HepG2 (cell line): ENCODE measurements around the gene CS. TPM values are rescaled to one million over a fixed set of nuclear protein-coding genes. Genes with fewer than 3 reads are reported as not detected.

Experiments
- ATAC-seq: fragments of 200-7000 bp; cut with Tn5 transposase; 3 replicates; pipeline ENCODE4 v1.9.1; 2020; ENCODE audit warnings: mild to moderate bottlenecking, moderate library complexity
- BruUV-seq: library from RNA; stranded (reverse); fragments of 400-500 nt; replicated peaks from 2 replicates; lab custom pipeline; 2021; lab: Mats Ljungman, UMichigan
- CTCF ChIA-PET: fragments of 300-600 bp; formaldehyde crosslinking; extraction: SDS; loops from one replicate; lab custom pipeline; 2021; ENCODE audit warnings: low total read pairs, inconsistent platforms, low intra/inter-chr PET ratio; lab: Yijun Ruan, JAX
- POLR2A ChIA-PET: fragments of 350-600 bp; sonication (Branson Sonifier 250); formaldehyde crosslinking; loops from one replicate; lab custom pipeline; 2020; ENCODE audit warnings: antibody characterized with exemption, inconsistent platforms; lab: Yijun Ruan, JAX
- DNase-seq: peaks from one replicate; pipeline ENCODE4 v3.0.0-alpha.2; 2015; ENCODE audit warnings: low spot score
- FAIRE-seq: peaks from 3 replicates; lab custom pipeline; 2011; peaks lifted over from hg19 to GRCh38; lab: Jason Lieb, UNC
- H2AFZ ChIP-seq: one replicate; pipeline ENCODE4 v1.6.1; 2011; ENCODE audit warnings: low read length, inconsistent platforms
- H3K27ac ChIP-seq: fragments of 300-600 bp; 3 replicates; pipeline ENCODE4 v1.8.0; 2011; ENCODE audit warnings: mixed run types, mild to moderate bottlenecking, mixed read lengths, low read length, inconsistent platforms; ENCODE audit not compliant: insufficient read depth; ENCODE audit errors: extremely low read length
- H3K27me3 ChIP-seq, 2 experiments: fragments of 200-600 bp in 1 of 2; 2 replicates in 1 of 2; 3 replicates in 1 of 2; pipeline versions ENCODE4 v1.6.0 to v1.8.0; 2011; ENCODE audit warnings: low read length in 2 of 2, mild to moderate bottlenecking in 2 of 2, moderate library complexity in 2 of 2, inconsistent platforms in 1 of 2; ENCODE audit not compliant: insufficient read depth in 2 of 2, control insufficient read depth in 1 of 2
- H3K36me3 ChIP-seq, 2 experiments: fragments of 200-600 bp in 1 of 2; replicated peaks in 1 of 2; 2 replicates in 1 of 2; 3 replicates in 1 of 2; pipeline versions ENCODE4 v1.5.1 to v1.8.0; 2011; ENCODE audit warnings: low read length in 2 of 2, inconsistent platforms in 1 of 2; ENCODE audit not compliant: insufficient read depth in 2 of 2, control insufficient read depth in 1 of 2
- H3K4me1 ChIP-seq: 2 replicates; pipeline ENCODE4 v1.5.1; 2012; ENCODE audit warnings: low read length, inconsistent platforms; ENCODE audit not compliant: insufficient read depth
- H3K4me2 ChIP-seq: 2 replicates; pipeline ENCODE4 v1.6.0; 2011; ENCODE audit warnings: low read depth, low read length, inconsistent platforms
- H3K4me3 ChIP-seq, 3 experiments: fragments of 200-600 bp in 1 of 3; sonication (generic), shearing (Covaris generic) in 1 of 3; replicated peaks in 1 of 3; 2 replicates each; pipeline ENCODE4 v1.5.1; 2011 to 2016; ENCODE audit warnings: low read length in 3 of 3, inconsistent platforms in 2 of 3, low read depth in 2 of 3, mild to moderate bottlenecking in 2 of 3, control low read depth in 1 of 3, mixed read lengths in 1 of 3; ENCODE audit not compliant: insufficient read depth in 1 of 3
- H3K79me2 ChIP-seq: one replicate; pipeline ENCODE4 v1.6.1; 2011; ENCODE audit warnings: low read length, inconsistent platforms; ENCODE audit not compliant: insufficient read depth
- H3K9ac ChIP-seq: 2 replicates; pipeline ENCODE4 v1.6.0; 2011; ENCODE audit warnings: mild to moderate bottlenecking, low read depth, low read length, inconsistent platforms; ENCODE audit not compliant: insufficient read depth
- H3K9me3 ChIP-seq: 2 replicates; pipeline ENCODE4 v1.5.1; 2012; ENCODE audit warnings: mild to moderate bottlenecking, low read length
- H4K20me1 ChIP-seq: 2 replicates; pipeline ENCODE4 v1.6.0; 2011; ENCODE audit warnings: inconsistent platforms, mild to moderate bottlenecking, low read length, moderate library complexity; ENCODE audit not compliant: insufficient read depth
- ATAD3A ChIP-seq: sonication (generic); formaldehyde crosslinking; IDR thresholded peaks from 2 replicates; pipeline ENCODE4 v1.4.0; 2020; ENCODE audit warnings: missing genetic modification reagents
- CENPX ChIP-seq: sonication (generic); formaldehyde crosslinking; IDR thresholded peaks from 2 replicates; pipeline ENCODE4 v1.9.0; 2021; ENCODE audit warnings: mild to moderate bottlenecking, missing genetic modification reagents, moderate library complexity
- MAFF ChIP-seq: IDR thresholded peaks from 2 replicates; pipeline ENCODE4 v1.6.1; 2011; ENCODE audit warnings: low read depth, low read length, improper control_type of control experiment
- NR3C1 ChIP-seq: sonication (generic); formaldehyde crosslinking; IDR thresholded peaks from 2 replicates; pipeline ENCODE4 v1.4.0; 2020; ENCODE audit warnings: missing genetic modification reagents
- ZFP90 ChIP-seq: sonication (generic); formaldehyde crosslinking; IDR thresholded peaks from 2 replicates; pipeline ENCODE4 v1.8.0; 2022; ENCODE audit warnings: missing genetic modification reagents, mild to moderate bottlenecking, inconsistent platforms, borderline replicate concordance
- ZNF569 ChIP-seq: sonication (generic); formaldehyde crosslinking; IDR thresholded peaks from 2 replicates; pipeline ENCODE4 v1.5.0; 2020; ENCODE audit warnings: mild to moderate bottlenecking, missing genetic modification reagents, moderate library complexity, borderline replicate concordance
- ZNF598 ChIP-seq: sonication (generic); formaldehyde crosslinking; IDR thresholded peaks from 2 replicates; pipeline ENCODE4 v1.5.1; 2020; ENCODE audit warnings: mild to moderate bottlenecking, missing genetic modification reagents, borderline replicate concordance
- WGBS: methylation state at CpG from one replicate; pipeline ENCODE4 v1.1.6; 2017; ENCODE audit warnings: low lambda C conversion rate; 5-methylcytosine and 5-hydroxymethylcytosine counted together
- in situ Hi-C: cut with HindIII; loops from 2 replicates; pipeline ENCODE4 v1.10.0; 2017; ENCODE audit warnings: low pct_unique_long_range_greater_than_20kb; ENCODE audit not compliant: extremely low pct_ligation_motif_present
- intact Hi-C: fragments of 100-400 bp; cut with micrococcal nuclease; formaldehyde crosslinking; loops from one replicate; pipeline ENCODE4 v1.10.0; 2022; ENCODE audit not compliant: unreplicated experiment
- polyA plus RNA-seq, 8 experiments: library from polyadenylated mRNA; depleted of rRNA in 3 of 8; stranded (reverse) in 7 of 8; unstranded in 1 of 8; fragments of >200 nt; fragmentation: Illumina TruSeq in 4 of 8; extraction: Trizol in 4 of 8; gene quantifications; 2 replicates each; pipeline versions ENCODE4 v1.2.1 to v1.2.3, GENCODE V29; 2011 to 2016; ENCODE audit warnings: low read depth in 4 of 8, missing spikeins in 1 of 8, mixed read lengths in 1 of 8; ENCODE audit not compliant: insufficient read depth in 1 of 8
- total RNA-seq, 5 experiments: library from RNA; depleted of rRNA; stranded (reverse); fragments of >200 nt; fragmentation: Illumina TruSeq; extraction: Trizol; gene quantifications; 2 replicates each; pipeline ENCODE4 v1.2.3, GENCODE V29; 2016; ENCODE audit warnings: low read depth in 1 of 5
- TF ChIP-seq, protein P1 (sequence below): sonication (generic); formaldehyde crosslinking; IDR thresholded peaks from 2 replicates; pipeline ENCODE4 v1.8.0; 2022; ENCODE audit warnings: missing genetic modification reagents, mild to moderate bottlenecking, moderate library complexity, borderline replicate concordance

Gene CS
- total and polyA plus RNA-seq, 2 of the 13 experiments (the other 11 are each of a cell fraction or from before 2014, with no cell fraction given) = 173 to 175 TPM

DNA sequence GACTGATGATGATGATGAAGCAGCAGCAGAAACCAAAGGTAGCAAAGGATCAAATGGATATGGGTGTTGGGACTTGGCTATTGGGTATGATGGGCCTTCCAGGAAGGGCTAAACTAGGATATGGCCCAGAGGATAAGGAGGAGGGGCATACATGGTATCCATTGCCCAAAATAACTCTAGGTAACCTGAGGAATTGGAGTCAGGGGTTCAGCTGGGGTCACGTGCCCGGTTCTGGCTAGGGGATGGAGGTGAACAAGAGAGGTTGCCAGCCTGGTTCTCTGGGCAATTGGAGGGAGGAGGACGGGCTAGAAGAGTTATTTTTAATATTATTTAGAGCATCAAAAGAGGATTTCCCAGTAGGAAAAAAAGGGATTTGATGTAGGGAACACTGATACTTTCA lies 39.2 kb downstream of the CS start:
- TF ChIP-seq ZNF598 (CRISPR knock-in tag) = no peak
- no peak for TF ChIP-seq ATAD3A (CRISPR knock-in tag)
- TF ChIP-seq ZFP90 = no peak
- TF ChIP-seq, protein P1, sequence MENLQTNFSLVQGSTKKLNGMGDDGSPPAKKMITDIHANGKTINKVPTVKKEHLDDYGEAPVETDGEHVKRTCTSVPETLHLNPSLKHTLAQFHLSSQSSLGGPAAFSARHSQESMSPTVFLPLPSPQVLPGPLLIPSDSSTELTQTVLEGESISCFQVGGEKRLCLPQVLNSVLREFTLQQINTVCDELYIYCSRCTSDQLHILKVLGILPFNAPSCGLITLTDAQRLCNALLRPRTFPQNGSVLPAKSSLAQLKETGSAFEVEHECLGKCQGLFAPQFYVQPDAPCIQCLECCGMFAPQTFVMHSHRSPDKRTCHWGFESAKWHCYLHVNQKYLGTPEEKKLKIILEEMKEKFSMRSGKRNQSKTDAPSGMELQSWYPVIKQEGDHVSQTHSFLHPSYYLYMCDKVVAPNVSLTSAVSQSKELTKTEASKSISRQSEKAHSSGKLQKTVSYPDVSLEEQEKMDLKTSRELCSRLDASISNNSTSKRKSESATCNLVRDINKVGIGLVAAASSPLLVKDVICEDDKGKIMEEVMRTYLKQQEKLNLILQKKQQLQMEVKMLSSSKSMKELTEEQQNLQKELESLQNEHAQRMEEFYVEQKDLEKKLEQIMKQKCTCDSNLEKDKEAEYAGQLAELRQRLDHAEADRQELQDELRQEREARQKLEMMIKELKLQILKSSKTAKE = no peak
- TF ChIP-seq CENPX (CRISPR knock-in tag) = no peak
- no peak for TF ChIP-seq NR3C1 (CRISPR knock-in tag)
- no peak for TF ChIP-seq ZNF569 (CRISPR knock-in tag)
- no peak for TF ChIP-seq MAFF
- Histone ChIP-seq H3K36me3 (peaks cover 0 to under 1% of the 10 kb centered on the region in 2 experiments; a peak in 1 of 5 replicates), H3K27ac (no peak overlapping the region), H4K20me1 (no peaks in the 10 kb centered on the region), H3K79me2 (peaks cover 10% of the 10 kb centered on the region), H3K4me2 (no peak overlapping the region), H3K27me3 (no peaks in the 10 kb centered on the region), H3K4me3 (no peak overlapping the region), H3K9ac (no peak overlapping the region), H2AFZ (no peak overlapping the region), H3K4me1 (peaks cover 31% of the 10 kb centered on the region), H3K9me3 (no peaks in the 10 kb centered on the region)
- WGBS = 54% methylated on average over 3 of the region's 3 CpGs
- BruUV-seq = no TSS peak
- FAIRE-seq = no peak
- in situ Hi-C loops (no loop called here), intact Hi-C loops (no loop called here)
- DNase-seq = no peak
- ChIA-PET POLR2A (no interaction called here), CTCF (no interaction called here)
- ATAC-seq = no peak
